ENCODE measurements around the gene AP4S1.

AP4S1 gene

DNA sequence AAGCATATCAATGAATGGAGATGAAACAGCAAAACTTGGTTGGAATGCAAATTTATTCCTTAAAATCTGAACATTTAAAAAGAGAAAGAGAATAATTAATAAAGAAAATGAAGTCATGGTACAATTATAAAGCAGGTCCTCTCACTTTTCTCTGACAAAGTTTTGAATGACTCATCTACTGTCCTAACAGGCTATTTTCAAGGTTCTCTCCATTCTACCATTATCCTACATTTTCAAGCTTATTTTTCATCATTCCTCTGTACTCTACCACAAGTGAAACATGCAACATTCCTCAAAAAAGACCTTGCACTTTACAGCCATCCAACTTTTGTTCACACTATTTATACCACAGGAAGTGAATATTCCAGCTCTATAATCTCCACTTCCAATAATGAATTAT lies 36.9 kb upstream of the AP4S1 start:
- H3F3A ChIP-seq (ENCODE audit: insufficient read depth) = no peaks in the 10 kb centered on the region
- no peak overlapping the region for H3K4me2 ChIP-seq (ENCODE audit: low read depth, low read length, poor library complexity, severe bottlenecking)
- no peak overlapping the region for H3K9ac ChIP-seq (ENCODE audit: low read length)
- TF ChIP-seq CTCF (IDR thresholded peaks at IDR 0.05; ENCODE audit: insufficient read depth, low read length, poor library complexity, severe bottlenecking) = no peak
- TF ChIP-seq EZH2phosphoT487 (conservative IDR thresholded peaks at IDR 0.05; ENCODE audit: low read length) = no peak
- H3K9me2 ChIP-seq (replicated peaks; ENCODE audit: insufficient read depth, low read length) = no peaks in the 10 kb centered on the region
- H3K79me2 ChIP-seq (ENCODE audit: insufficient read depth, low read length) = peaks cover 95% of the 10 kb centered on the region
- no peaks in the 10 kb centered on the region for H3K27me3 ChIP-seq (ENCODE audit: low read length)
- H4K20me1 ChIP-seq (ENCODE audit: low read depth, low read length) = no peaks in the 10 kb centered on the region
- H3K9me3 ChIP-seq (ENCODE audit: insufficient read depth, low read length) = no peaks in the 10 kb centered on the region
- no peak overlapping the region for H3K4me3 ChIP-seq (ENCODE audit: insufficient read depth, low read length, poor library complexity, severe bottlenecking)
- no peak overlapping the region for H3K27ac ChIP-seq (ENCODE audit: low read depth, low read length)
- no peaks in the 10 kb centered on the region for H3K36me3 ChIP-seq (ENCODE audit: low read length)
- H2AFZ ChIP-seq (ENCODE audit: low read depth, low read length, severe bottlenecking) = no peak overlapping the region

DNA sequence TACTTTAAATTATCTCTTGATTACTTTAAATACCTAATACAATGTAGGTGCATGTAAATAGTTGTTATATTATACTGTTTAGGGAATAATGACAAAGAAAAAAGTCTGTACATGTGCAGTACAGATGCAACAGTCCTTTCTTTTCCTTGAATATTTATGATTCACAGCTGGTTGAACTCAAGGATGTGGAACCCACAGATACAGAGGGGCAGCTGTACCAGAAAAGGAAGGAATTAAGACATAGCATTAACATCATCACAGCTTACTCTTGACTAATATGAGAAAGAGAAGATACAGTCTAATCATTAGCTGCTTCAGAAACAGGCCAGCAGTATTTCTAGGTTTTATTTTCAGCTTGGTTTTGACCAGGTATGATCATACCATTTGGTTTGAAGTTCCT lies 34.7 kb upstream of the AP4S1 start:
- no peak overlapping the region for H2AFZ ChIP-seq (ENCODE audit: low read depth, low read length, severe bottlenecking)
- H3K79me2 ChIP-seq (ENCODE audit: insufficient read depth, low read length) = peaks cover 96% of the 10 kb centered on the region
- H3K27me3 ChIP-seq (ENCODE audit: low read length) = no peaks in the 10 kb centered on the region
- TF ChIP-seq CTCF (IDR thresholded peaks at IDR 0.05; ENCODE audit: insufficient read depth, low read length, poor library complexity, severe bottlenecking) (no peak), EZH2phosphoT487 (conservative IDR thresholded peaks at IDR 0.05; ENCODE audit: low read length) (no peak)
- no peak overlapping the region for H3K27ac ChIP-seq (ENCODE audit: low read depth, low read length)
- no peak overlapping the region for H3K4me3 ChIP-seq (ENCODE audit: insufficient read depth, low read length, poor library complexity, severe bottlenecking)
- H3K9me2 ChIP-seq (replicated peaks; ENCODE audit: insufficient read depth, low read length) = no peaks in the 10 kb centered on the region
- no peaks in the 10 kb centered on the region for H4K20me1 ChIP-seq (ENCODE audit: low read depth, low read length)
- H3F3A ChIP-seq (ENCODE audit: insufficient read depth) = 0 out of 2 replicates have a peak, but pooled peaks cover 8% of the 10 kb centered on the region
- H3K9ac ChIP-seq (ENCODE audit: low read length) = no peak overlapping the region
- no peaks in the 10 kb centered on the region for H3K9me3 ChIP-seq (ENCODE audit: insufficient read depth, low read length)
- H3K36me3 ChIP-seq (ENCODE audit: low read length) = no peaks in the 10 kb centered on the region; the same call in 1 of the 2 replicates
- no peak overlapping the region for H3K4me2 ChIP-seq (ENCODE audit: low read depth, low read length, poor library complexity, severe bottlenecking)

GRCh38 chr14:30991408-30991807 lies 34.0 kb upstream of the AP4S1 start:
- H3K4me2 ChIP-seq (ENCODE audit: low read depth, low read length, poor library complexity, severe bottlenecking) = no peak overlapping the region

More at GRCh38 chr14:30991408-30991807, 34.0 kb upstream of the AP4S1 start:
- Histone ChIP-seq H3K4me3 (ENCODE audit: insufficient read depth, low read length, poor library complexity, severe bottlenecking) (no peak overlapping the region), H3K27me3 (ENCODE audit: low read length) (no peaks in the 10 kb centered on the region), H3K27ac (ENCODE audit: low read depth, low read length) (no peak overlapping the region), H3F3A (ENCODE audit: insufficient read depth) (0 out of 2 replicates have a peak, but pooled peaks cover 8% of the 10 kb centered on the region), H3K36me3 (ENCODE audit: low read length) (no peaks in the 10 kb centered on the region; the same call in 1 of the 2 replicates), H3K9me3 (ENCODE audit: insufficient read depth, low read length) (no peaks in the 10 kb centered on the region), H3K9me2 (replicated peaks; ENCODE audit: insufficient read depth, low read length) (no peaks in the 10 kb centered on the region), H3K79me2 (ENCODE audit: insufficient read depth, low read length) (peaks cover 96% of the 10 kb centered on the region), H3K9ac (ENCODE audit: low read length) (no peak overlapping the region), H4K20me1 (ENCODE audit: low read depth, low read length) (no peaks in the 10 kb centered on the region), H2AFZ (ENCODE audit: low read depth, low read length, severe bottlenecking) (no peak overlapping the region)
- TF ChIP-seq EZH2phosphoT487 (conservative IDR thresholded peaks at IDR 0.05; ENCODE audit: low read length) (no peak), CTCF (IDR thresholded peaks at IDR 0.05; ENCODE audit: insufficient read depth, low read length, poor library complexity, severe bottlenecking) (no peak)

Data from SU-DHL-6 (cell line).